Keratinocyte (primary cell): ENCODE data around the gene SDHAF1.

Experiments
- EZH2 ChIP-seq: IDR thresholded peaks from one replicate; pipeline ENCODE4 v1.6.1; 2012; ENCODE audit warnings: inconsistent platforms, mild to moderate bottlenecking, low read length, moderate library complexity
- TF ChIP-seq, protein P1 (sequence below), 3 experiments: IDR thresholded peaks in 1 of 3; conservative IDR thresholded peaks in 1 of 3; optimal IDR thresholded peaks in 1 of 3; 2 replicates in 2 of 3; 3 replicates in 1 of 3; pipeline versions ENCODE3 to v1.5.1; 2011; ENCODE audit warnings: low read length in 3 of 3, mild to moderate bottlenecking in 3 of 3, moderate library complexity in 2 of 3, control low read depth in 1 of 3, inconsistent platforms in 1 of 3; ENCODE audit not compliant: insufficient read depth in 2 of 3; ENCODE audit errors: extremely low read depth in 1 of 3

DNA sequence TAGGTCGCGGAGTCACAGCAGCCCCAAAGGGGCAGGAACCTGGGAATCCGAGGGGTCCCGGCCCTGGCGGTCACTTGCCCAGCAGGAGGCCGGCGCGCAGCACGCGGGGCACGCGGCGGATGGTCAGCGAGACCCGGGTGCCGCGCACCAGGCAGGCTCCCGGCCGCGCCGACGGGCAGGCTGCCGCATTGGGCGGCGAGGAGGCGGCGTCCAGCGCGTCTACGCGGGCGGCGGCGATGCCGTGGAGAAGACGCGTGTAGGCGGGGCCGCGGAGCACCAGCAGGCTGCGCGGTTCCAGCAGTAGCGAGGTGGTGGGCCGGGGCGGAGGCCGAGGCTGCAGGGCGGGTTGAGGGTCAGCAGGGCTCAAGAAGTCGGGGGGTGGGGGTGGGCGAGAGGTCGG is 14.2 kb downstream of the SDHAF1 start:
- TF ChIP-seq, protein P1, sequence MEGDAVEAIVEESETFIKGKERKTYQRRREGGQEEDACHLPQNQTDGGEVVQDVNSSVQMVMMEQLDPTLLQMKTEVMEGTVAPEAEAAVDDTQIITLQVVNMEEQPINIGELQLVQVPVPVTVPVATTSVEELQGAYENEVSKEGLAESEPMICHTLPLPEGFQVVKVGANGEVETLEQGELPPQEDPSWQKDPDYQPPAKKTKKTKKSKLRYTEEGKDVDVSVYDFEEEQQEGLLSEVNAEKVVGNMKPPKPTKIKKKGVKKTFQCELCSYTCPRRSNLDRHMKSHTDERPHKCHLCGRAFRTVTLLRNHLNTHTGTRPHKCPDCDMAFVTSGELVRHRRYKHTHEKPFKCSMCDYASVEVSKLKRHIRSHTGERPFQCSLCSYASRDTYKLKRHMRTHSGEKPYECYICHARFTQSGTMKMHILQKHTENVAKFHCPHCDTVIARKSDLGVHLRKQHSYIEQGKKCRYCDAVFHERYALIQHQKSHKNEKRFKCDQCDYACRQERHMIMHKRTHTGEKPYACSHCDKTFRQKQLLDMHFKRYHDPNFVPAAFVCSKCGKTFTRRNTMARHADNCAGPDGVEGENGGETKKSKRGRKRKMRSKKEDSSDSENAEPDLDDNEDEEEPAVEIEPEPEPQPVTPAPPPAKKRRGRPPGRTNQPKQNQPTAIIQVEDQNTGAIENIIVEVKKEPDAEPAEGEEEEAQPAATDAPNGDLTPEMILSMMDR (optimal IDR thresholded peaks at IDR 0.05 in 1 of 3, IDR thresholded peaks at IDR 0.05 in 1 of 3, conservative IDR thresholded peaks at IDR 0.05 in 1 of 3; ENCODE audit: extremely low read depth in 1 of 3, insufficient read depth in 2 of 3, low read length in 3 of 3) = no peak
- no peak for TF ChIP-seq EZH2
